Gastroesophageal sphincter (tissue), 4 donors: ENCODE measurements around the gene PAM. TPM values are rescaled to one million over a fixed set of nuclear protein-coding genes. Genes with fewer than 3 reads are reported as not detected.

Source experiments
- ATAC-seq: fragments of 150-250 bp; one replicate; pipeline ENCODE4 v1.9.1; 2016; ENCODE audit warnings: mild to moderate bottlenecking, moderate library complexity
- H3K27ac ChIP-seq, 4 donors: fragments of 200-600 bp; sonication (generic) in 3 of 4; 1 replicate in 3 of 4; 2 replicates in 1 of 4; pipeline ENCODE4 v1.5.1; 2016 to 2019
- H3K27me3 ChIP-seq: fragments of 200-600 bp; sonication (generic); one replicate; pipeline ENCODE4 v1.5.1; 2019
- H3K36me3 ChIP-seq, 2 donors: fragments of 200-600 bp; sonication (generic); one replicate each; pipeline ENCODE4 v1.5.1; 2019; ENCODE audit warnings: control low read depth in 1 of 2
- H3K4me1 ChIP-seq, 3 donors: fragments of 200-600 bp; sonication (generic); 1 replicate in 2 of 3; 2 replicates in 1 of 3; pipeline ENCODE4 v1.5.1; 2016 to 2019; ENCODE audit warnings: control low read depth in 2 of 3
- H3K4me3 ChIP-seq, 2 donors: fragments of 200-600 bp; sonication (generic); one replicate each; pipeline ENCODE4 v1.5.1; 2019; ENCODE audit warnings: mild to moderate bottlenecking in 1 of 2, moderate library complexity in 1 of 2
- H3K9me3 ChIP-seq, 3 donors: fragments of 200-600 bp; sonication (generic); one replicate each; pipeline ENCODE4 v1.5.1; 2017 to 2019; ENCODE audit warnings: control low read depth in 2 of 3
- CTCF ChIP-seq, 4 experiments: fragments of 200-600 bp in 2 of 4; fragments of 450-650 bp in 2 of 4; sonication (generic) in 1 of 4; IDR thresholded peaks; one replicate each; pipeline ENCODE4 v1.5.1; 2017 to 2019; ENCODE audit warnings: antibody characterized with exemption in 4 of 4, mild to moderate bottlenecking in 2 of 4, moderate library complexity in 2 of 4
- EP300 ChIP-seq: sonication (generic); formaldehyde crosslinking; IDR thresholded peaks from one replicate; pipeline ENCODE4 v1.6.1; 2017; ENCODE audit warnings: antibody characterized with exemption, mild to moderate bottlenecking
- POLR2A ChIP-seq, 2 donors: fragments of 450-650 bp; IDR thresholded peaks; one replicate each; pipeline ENCODE4 v1.6.1; 2017; ENCODE audit warnings: antibody characterized with exemption in 2 of 2, mild to moderate bottlenecking in 2 of 2, moderate library complexity in 1 of 2
- POLR2AphosphoS5 ChIP-seq: sonication (generic); formaldehyde crosslinking; IDR thresholded peaks from one replicate; pipeline ENCODE4 v1.6.1; 2017; ENCODE audit warnings: antibody characterized with exemption
- WGBS, 2 donors: methylation state at CpG; one replicate each; pipeline ENCODE4 v1.1.5; 2018; ENCODE audit warnings: low coverage in 1 of 2; 5-methylcytosine and 5-hydroxymethylcytosine counted together
- total RNA-seq, 4 donors: library from RNA; depleted of rRNA; stranded (reverse); fragments of >200 nt; gene quantifications; one replicate each; pipeline ENCODE4 v1.1.0, GENCODE V29; 2016

Gene PAM
- total RNA-seq, 4 donors from 2014 or later, result 247 to 404 (median 311) TPM

- WGBS, 2 donors, result 53 to 86% methylated on average over 1 of the region's 1 CpG
- Histone ChIP-seq H3K4me3 (no peak overlapping the region), H3K27me3 (no peaks in the 10 kb centered on the region), H3K4me1 (peaks cover 0 to 18% (median 0%) of the 10 kb centered on the region in 3 donors), H3K27ac (no peak overlapping the region), H3K36me3 (no peaks in the 10 kb centered on the region), H3K9me3 (no peaks in the 10 kb centered on the region)
- ATAC-seq, result no peak
- TF ChIP-seq POLR2AphosphoS5 (no peak), CTCF (IDR thresholded peaks at IDR 0.05) (no peak), POLR2A (IDR thresholded peaks at IDR 0.05) (no peak), EP300 (no peak)
Observed at GRCh38 chr5:102889033-102889432, 133.9 kb downstream of the PAM start.

- Histone ChIP-seq H3K27ac (no peak overlapping the region), H3K4me3 (no peak overlapping the region), H3K27me3 (no peaks in the 10 kb centered on the region), H3K4me1 (peaks cover 0 to 7% (median 0%) of the 10 kb centered on the region in 3 donors), H3K9me3 (no peaks in the 10 kb centered on the region), H3K36me3 (no peaks in the 10 kb centered on the region)
- no peak for ATAC-seq
- no peak for TF ChIP-seq POLR2AphosphoS5
- TF ChIP-seq POLR2A (IDR thresholded peaks at IDR 0.05), result no peak
- TF ChIP-seq EP300, result no peak
- no peak for TF ChIP-seq CTCF (IDR thresholded peaks at IDR 0.05)
- 90 to 98% methylated on average over 3 of the region's 3 CpGs for WGBS, 2 donors
Observed at GRCh38 chr5:102890133-102890532, 135.0 kb downstream of the PAM start.

- H3K4me3 ChIP-seq, result no peak overlapping the region
- ATAC-seq, result no peak
- H3K9me3 ChIP-seq, result no peaks in the 10 kb centered on the region
- TF ChIP-seq POLR2AphosphoS5 (no peak), EP300 (no peak), POLR2A (IDR thresholded peaks at IDR 0.05) (no peak), CTCF (IDR thresholded peaks at IDR 0.05) (no peak)
- no peaks in the 10 kb centered on the region for H3K27me3 ChIP-seq
- no peaks in the 10 kb centered on the region for H3K36me3 ChIP-seq
- no peaks in the 10 kb centered on the region for H3K4me1 ChIP-seq
- 78 to 80% methylated on average over 3 of the region's 3 CpGs for WGBS, 2 donors
- H3K27ac ChIP-seq, result no peak overlapping the region
Observed at GRCh38 chr5:102891175-102891574, 136.1 kb downstream of the PAM start.

GRCh38 chr5:102893942-102894341 lies 138.8 kb downstream of the PAM start:
- Histone ChIP-seq H3K4me3 (no peak overlapping the region), H3K9me3 (no peaks in the 10 kb centered on the region), H3K36me3 (no peaks in the 10 kb centered on the region), H3K27ac (no peak overlapping the region), H3K27me3 (no peaks in the 10 kb centered on the region), H3K4me1 (no peaks in the 10 kb centered on the region)
- TF ChIP-seq POLR2A (IDR thresholded peaks at IDR 0.05) (no peak), POLR2AphosphoS5 (no peak)
- ATAC-seq, result no peak
- 100% methylated on average over 1 to 3 of the region's 3 CpGs for WGBS, 2 donors

- no peak overlapping the region for H3K27ac ChIP-seq
- no peaks in the 10 kb centered on the region for H3K9me3 ChIP-seq
- H3K36me3 ChIP-seq, result no peaks in the 10 kb centered on the region
- ATAC-seq, result no peak
- H3K4me1 ChIP-seq, result no peaks in the 10 kb centered on the region
- TF ChIP-seq POLR2AphosphoS5 (no peak), EP300 (no peak), CTCF (IDR thresholded peaks at IDR 0.05) (no peak), POLR2A (IDR thresholded peaks at IDR 0.05) (no peak)
- H3K4me3 ChIP-seq, result no peak overlapping the region
- no peaks in the 10 kb centered on the region for H3K27me3 ChIP-seq
Observed at GRCh38 chr5:102895234-102895633, 140.1 kb downstream of the PAM start.
